ENCODE measurements around the gene UBE2V1. TPM values are rescaled to one million over a fixed set of nuclear protein-coding genes. Genes with fewer than 3 reads are reported as not detected.

Gene UBE2V1
- total and polyA plus RNA-seq, 2 of the 13 experiments (the other 11 are each of a cell fraction or from before 2014, with no cell fraction given): 81.3 to 132 TPM

GRCh38 chr20:50115591-50116367 lies 2.8 kb upstream of the UBE2V1 start (continued):
- peak; percentile 53; the same call in 1 of the 2 replicates for TF ChIP-seq ARNT2 (CRISPR knock-in tag; IDR thresholded peaks at IDR 0.05; ENCODE audit: low read depth)
- peak; percentile 84 for TF ChIP-seq KLF6 (CRISPR knock-in tag; IDR thresholded peaks at IDR 0.05)
- no peak for TF ChIP-seq ZNF563 (CRISPR knock-in tag; IDR thresholded peaks at IDR 0.05)
- peak; percentile 53; the same call in 1 of the 2 replicates for TF ChIP-seq ZNF232 (CRISPR knock-in tag; IDR thresholded peaks at IDR 0.05; ENCODE audit: borderline replicate concordance)
- TF ChIP-seq RBFOX2 (IDR thresholded peaks at IDR 0.05; ENCODE audit: low read depth, low read length): peak; percentile 59
- TF ChIP-seq ZBTB14 (CRISPR knock-in tag; IDR thresholded peaks at IDR 0.05): no peak
- TF ChIP-seq ZNF782 (CRISPR knock-in tag; IDR thresholded peaks at IDR 0.05; ENCODE audit: borderline replicate concordance): no peak
- TF ChIP-seq PRDM10 (CRISPR knock-in tag; IDR thresholded peaks at IDR 0.05; ENCODE audit: low read depth): peak; percentile 50; the same call in 1 of the 2 replicates
- TF ChIP-seq SP1 (IDR thresholded peaks at IDR 0.05): no peak
- TF ChIP-seq SP1 (CRISPR knock-in tag; IDR thresholded peaks at IDR 0.05): peak; percentile 76
- peak; percentile 65; the same call in 1 of the 2 replicates for TF ChIP-seq RXRB (CRISPR knock-in tag; IDR thresholded peaks at IDR 0.05; ENCODE audit: borderline replicate concordance)
- no peak for TF ChIP-seq HOXD1 (CRISPR knock-in tag; IDR thresholded peaks at IDR 0.05)
- no peak for TF ChIP-seq TEAD2 (CRISPR knock-in tag; IDR thresholded peaks at IDR 0.05)
- TF ChIP-seq ZNF562 (CRISPR knock-in tag; IDR thresholded peaks at IDR 0.05; ENCODE audit: borderline replicate concordance): no peak
- no peak for TF ChIP-seq ZNF839 (CRISPR knock-in tag; IDR thresholded peaks at IDR 0.05; ENCODE audit: borderline replicate concordance)
- 0 out of 2 replicates have a peak, but pooled peaks have one; percentile 16 for TF ChIP-seq ZSCAN12 (CRISPR knock-in tag; IDR thresholded peaks at IDR 0.05)
- no peak for TF ChIP-seq ZNF598 (CRISPR knock-in tag; IDR thresholded peaks at IDR 0.05; ENCODE audit: borderline replicate concordance)
- peak; percentile 46; the same call in 1 of the 2 replicates for TF ChIP-seq ATF6 (CRISPR knock-in tag; conservative IDR thresholded peaks at IDR 0.05)
- no peak for TF ChIP-seq ZNF484 (CRISPR knock-in tag; IDR thresholded peaks at IDR 0.05; ENCODE audit: borderline replicate concordance, low read depth)
- TF ChIP-seq GTF2F1 (IDR thresholded peaks at IDR 0.05; ENCODE audit: low read length): no peak
- TF ChIP-seq NR2F2 (IDR thresholded peaks at IDR 0.05; ENCODE audit: borderline replicate concordance, low read depth): no peak; the same call in 1 of the 2 replicates
- no peak for TF ChIP-seq IKZF4 (CRISPR knock-in tag; IDR thresholded peaks at IDR 0.05; ENCODE audit: borderline replicate concordance, low read depth, not compliant biosample characterization)
- no peak for TF ChIP-seq ZNF235 (CRISPR knock-in tag; IDR thresholded peaks at IDR 0.05; ENCODE audit: borderline replicate concordance)
